GM13976 (cell line): ENCODE data around the gene SUSD4.
"Not testable (repeated sequence)": the region's sequence is repeated elsewhere in the genome, so short reads cannot be mapped to it uniquely, and the experiment has no call there.

Experiments used
- DNase-seq: peaks from one replicate; pipeline ENCODE4 v3.0.0; 2012; ENCODE audit warnings: low spot score
- in situ Hi-C: fragments of 300-500 bp; cut with MboI; formaldehyde crosslinking; loops from one replicate; pipeline ENCODE4 v1.12.0; 2022; ENCODE audit warnings: low sequenced_read_pairs, mixed read lengths, inconsistent platforms; ENCODE audit not compliant: unreplicated experiment
- TF ChIP-seq, protein P1 (sequence below): IDR thresholded peaks from 2 replicates; pipeline ENCODE4 v1.5.1; 2012; ENCODE audit warnings: borderline replicate concordance, mild to moderate bottlenecking; ENCODE audit not compliant: insufficient read depth; ENCODE audit errors: extremely low read depth, missing control alignments, control extremely low read depth

The SUSD4 gene

DNA sequence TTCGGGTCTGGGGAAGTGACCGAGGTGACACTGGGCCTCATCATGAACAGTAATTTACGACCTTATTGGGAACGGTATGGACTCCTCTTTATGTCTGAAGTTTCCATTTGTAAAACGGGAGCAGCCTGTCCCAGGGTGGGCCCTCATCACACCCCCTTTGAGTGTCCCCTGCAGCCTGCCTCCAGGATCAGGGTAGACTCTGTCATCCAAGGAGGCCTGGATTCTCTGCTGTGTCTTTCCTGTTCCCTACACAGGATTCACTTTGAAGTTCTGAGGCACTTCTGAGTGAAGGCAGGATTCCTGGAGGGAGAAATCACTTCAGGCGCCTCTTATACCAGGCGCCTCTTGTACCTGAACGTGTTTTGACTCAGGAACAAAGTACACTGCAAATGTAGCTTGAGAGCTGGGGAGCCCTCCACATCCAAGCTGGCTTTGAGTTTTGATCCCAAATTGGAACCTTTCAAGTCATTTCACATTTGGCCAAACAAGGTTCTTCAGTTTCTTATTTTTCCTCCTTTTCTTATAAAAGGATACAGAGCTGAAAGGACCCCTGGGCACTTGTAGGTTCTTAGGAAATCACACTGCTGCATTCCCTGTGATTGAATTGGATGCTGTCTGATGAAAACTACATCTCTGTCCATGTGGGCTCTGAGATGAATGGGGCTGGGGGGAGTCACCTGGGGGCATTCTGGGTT is 106.0 kb downstream of the SUSD4 start:
- DNase-seq, result no peak
- TF ChIP-seq, protein P1, sequence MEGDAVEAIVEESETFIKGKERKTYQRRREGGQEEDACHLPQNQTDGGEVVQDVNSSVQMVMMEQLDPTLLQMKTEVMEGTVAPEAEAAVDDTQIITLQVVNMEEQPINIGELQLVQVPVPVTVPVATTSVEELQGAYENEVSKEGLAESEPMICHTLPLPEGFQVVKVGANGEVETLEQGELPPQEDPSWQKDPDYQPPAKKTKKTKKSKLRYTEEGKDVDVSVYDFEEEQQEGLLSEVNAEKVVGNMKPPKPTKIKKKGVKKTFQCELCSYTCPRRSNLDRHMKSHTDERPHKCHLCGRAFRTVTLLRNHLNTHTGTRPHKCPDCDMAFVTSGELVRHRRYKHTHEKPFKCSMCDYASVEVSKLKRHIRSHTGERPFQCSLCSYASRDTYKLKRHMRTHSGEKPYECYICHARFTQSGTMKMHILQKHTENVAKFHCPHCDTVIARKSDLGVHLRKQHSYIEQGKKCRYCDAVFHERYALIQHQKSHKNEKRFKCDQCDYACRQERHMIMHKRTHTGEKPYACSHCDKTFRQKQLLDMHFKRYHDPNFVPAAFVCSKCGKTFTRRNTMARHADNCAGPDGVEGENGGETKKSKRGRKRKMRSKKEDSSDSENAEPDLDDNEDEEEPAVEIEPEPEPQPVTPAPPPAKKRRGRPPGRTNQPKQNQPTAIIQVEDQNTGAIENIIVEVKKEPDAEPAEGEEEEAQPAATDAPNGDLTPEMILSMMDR, result no peak
- in situ Hi-C loops, result no loop called here

DNA sequence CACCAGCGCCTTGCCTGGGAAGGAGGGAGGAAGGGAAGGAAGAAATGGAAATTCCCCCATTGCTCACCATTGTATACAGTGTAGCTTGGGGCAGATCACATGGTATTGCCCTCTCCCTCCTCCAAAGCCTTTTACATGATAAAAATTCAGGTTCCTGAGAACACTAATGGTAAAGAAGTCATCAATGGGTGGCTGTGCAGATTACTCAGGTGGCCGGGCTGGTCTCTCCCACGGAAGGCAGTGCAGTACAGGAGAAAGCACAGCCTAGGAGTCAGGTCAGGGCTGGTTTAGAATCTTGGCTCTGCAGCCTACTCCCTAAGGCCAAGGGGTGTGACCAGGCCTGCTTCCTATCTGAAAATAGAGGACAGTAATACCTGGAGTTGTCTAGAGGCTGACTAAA is 107.9 kb downstream of the SUSD4 start:
- TF ChIP-seq, protein P1, result no peak
- no peak for DNase-seq
- in situ Hi-C loops, result no loop called here

DNA sequence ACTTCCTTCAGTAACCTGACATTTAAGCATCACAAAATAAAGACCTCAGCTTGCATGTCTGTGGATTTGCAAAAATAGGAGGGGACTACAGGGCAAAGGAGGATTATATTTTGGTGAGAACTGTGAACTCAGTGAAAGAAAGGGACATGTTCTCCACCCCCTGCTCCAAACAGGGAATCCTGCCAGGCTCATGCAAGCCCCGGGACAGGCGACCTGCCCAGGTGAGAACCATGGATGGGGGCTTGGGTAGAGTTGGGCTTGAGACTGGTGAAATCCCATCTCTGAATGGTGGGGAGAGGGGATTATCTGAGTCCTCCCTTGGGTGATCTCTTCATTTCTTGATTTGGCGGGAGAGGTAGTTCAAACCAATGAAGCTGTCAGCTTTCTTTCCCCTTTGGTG is 110.1 kb downstream of the SUSD4 start:
- DNase-seq, result no peak
- in situ Hi-C loops, result no loop called here

DNA sequence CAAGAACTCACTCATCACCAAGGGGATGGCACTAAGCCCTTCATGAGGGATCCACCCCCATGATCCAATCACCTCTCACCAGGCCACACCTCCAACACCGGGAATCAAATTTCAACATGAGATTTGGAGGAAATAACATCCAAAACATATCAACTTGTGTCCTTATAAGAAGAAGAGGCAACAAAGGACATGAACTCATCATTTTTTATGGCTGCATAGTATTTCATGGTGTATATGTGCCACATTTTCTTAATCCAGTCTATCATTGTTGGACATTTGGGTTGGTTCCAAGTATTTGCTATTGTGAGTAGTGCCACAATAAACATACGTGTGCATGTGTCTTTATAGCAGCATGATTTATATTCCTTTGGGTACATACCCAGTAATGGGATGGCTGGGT is 112.6 kb downstream of the SUSD4 start:
- in situ Hi-C loops, DNase-seq: not testable (repeated sequence)

More for the DNA sequence above, 110.1 kb downstream of the SUSD4 start:
- TF ChIP-seq, protein P1, result no peak

DNA sequence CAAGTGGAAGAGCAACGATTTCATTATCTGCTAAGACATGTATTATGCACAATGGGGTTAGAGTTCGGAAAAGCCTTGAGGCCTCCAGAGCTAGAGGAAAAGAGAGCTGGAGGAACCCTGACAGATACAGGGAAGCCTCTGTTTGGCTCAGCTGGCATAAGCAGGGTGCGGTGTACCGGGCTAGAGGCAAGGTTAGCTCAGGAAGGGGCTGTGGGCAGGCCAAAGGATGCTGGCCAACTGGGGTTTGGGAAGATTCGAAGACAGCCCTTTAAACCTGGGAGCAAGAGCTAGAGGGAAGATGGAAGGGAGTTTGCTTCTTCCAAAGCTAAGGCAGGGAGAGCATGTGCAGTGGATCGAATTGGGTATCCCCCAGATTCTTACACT is 113.4 kb downstream of the SUSD4 start:
- TF ChIP-seq, protein P1, result no peak
- DNase-seq, result no peak
- in situ Hi-C loops, result no loop called here

DNA sequence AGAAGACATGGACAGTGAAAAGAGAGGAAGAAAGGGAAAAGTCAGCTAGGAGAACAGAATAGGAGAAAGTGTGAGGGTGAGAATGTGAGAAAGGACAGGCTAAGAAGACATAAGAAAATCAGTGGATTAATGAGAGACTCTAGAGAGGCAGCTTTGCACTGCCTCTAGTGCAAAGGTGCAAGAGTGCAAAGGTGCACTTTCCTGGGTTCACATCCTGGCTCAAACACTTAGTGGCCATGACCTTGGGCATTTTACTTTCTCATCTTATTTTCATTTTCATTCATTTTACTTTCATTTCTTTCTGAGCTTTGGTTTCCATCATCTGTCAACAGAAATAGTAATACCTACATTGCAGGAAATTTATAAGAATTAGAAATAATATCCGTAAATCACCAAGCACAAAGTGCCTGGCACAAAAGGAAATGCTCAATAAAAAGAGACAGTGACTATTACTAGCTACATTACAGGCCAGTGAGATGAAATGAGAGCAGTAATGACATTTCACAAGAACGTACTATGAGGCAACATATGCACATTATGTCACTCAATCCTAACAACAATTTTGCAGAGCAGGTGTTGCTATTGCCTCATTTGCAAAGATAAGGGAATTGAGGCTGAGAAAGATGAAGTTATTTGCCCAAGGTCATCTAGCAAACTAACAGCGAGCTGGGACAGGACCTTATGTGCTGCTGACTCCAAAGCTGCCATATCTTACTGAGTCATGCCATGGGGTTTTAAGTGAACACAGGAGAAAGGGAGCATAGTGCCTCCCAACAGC is 113.9 kb downstream of the SUSD4 start:
- TF ChIP-seq, protein P1, result no peak
- no peak for DNase-seq
- in situ Hi-C loops, result no loop called here

DNA sequence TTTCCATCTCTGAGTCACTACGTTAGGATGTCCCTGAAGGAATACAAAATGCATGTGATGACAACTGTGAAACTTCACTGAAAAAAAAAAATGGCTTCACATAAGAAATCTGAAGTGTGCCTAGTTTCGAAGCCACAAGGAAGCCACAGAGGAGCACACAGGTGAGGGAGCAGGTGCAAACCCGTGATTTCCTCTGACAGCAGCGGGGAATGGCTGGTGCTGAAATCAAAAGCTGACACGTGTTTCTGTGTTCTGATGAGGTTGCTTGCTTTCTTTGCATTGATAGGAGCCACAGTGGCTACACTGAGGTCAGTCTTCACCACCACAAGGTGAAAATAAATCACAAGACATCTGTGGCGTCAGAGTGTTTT is 115.2 kb downstream of the SUSD4 start:
- in situ Hi-C loops, result no loop called here
- TF ChIP-seq, protein P1, result no peak
- DNase-seq, result no peak
